ENCODE data around the gene TBXAS1.

GRCh38 chr7:139959285-139959628 is 130.2 kb downstream of the TBXAS1 start:
- TF ChIP-seq POLR2AphosphoS5 (IDR thresholded peaks at IDR 0.05; ENCODE audit: borderline replicate concordance, low read depth, low read length) (no peak), EZH2 (IDR thresholded peaks at IDR 0.05) (no peak)

Measured in SK-N-MC (cell line).